Stimulated activated CD8-positive, alpha-beta memory T cell treated with anti-CD3 and anti-CD28 coated beads, Interleukin-7, amount 100 ng/mL, for 1 hour (primary cell): Measurements from ENCODE around the gene TGIF2.
"Not testable (repeated sequence)": the region's sequence is repeated elsewhere in the genome, so short reads cannot be mapped to it uniquely, and the experiment has no call there.

Experiments used
- DNase-seq, 2 donors: peaks; one replicate each; pipeline ENCODE4 v3.0.0-alpha.2; 2020; ENCODE audit warnings: low read depth in 2 of 2

The TGIF2 gene

DNA sequence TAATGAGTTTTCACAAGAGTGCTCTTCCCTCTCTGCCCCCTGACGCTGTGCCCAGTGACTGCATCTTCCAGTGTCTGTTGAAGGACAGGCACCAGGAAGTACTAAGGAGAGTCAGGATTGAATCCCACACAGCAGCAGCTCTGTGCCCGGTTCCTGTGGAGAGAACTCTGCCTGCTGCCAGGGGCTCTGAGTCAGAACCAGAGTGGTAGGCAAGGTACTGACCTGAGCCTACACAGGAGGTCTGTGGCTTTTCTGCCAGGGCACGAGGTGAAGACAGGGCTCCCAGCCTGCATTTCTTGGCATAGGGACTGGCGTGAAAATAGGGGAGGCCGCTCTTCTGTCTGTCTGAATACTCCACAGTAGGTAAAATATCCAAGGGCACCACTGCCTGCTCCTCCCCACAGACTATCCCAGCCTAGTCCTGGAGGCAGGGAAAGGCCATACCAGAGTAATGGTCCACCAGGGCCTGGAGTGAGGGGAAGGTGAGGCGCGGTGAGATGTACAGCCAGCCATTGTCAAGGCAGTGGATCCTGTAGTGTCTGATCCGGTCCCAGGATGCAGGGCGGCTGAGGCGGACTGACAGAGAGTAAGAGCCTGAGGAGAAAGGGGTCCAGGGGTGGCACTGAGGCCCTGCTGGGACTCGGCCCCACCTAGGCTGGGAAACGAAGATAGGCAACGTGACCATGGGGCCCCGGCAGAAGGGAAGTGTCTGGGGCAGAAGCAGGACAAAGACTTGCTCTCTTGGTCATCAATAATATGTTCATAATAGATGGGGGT lies 41.6 kb downstream of the TGIF2 start:
- no peak for DNase-seq

DNA sequence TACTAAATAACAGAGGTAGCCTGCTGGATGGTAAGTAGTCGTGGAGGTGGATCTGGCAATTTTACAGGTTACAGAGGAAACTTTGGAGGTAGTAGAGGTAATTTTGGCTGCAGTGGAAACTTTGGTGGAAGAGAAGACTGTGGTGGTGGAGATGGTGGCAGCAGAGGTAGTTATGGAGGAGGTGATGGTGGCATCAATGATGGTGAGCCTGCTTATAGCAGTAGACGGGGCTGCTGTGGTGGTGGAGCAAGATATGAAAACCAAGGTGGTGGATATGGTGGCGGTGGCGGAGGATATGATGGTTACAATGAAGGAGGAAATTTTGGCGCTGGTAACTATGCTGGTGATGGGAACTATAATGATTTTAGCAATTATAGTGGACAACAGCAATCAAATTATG lies 47.5 kb downstream of the TGIF2 start:
- DNase-seq = no peak

DNA sequence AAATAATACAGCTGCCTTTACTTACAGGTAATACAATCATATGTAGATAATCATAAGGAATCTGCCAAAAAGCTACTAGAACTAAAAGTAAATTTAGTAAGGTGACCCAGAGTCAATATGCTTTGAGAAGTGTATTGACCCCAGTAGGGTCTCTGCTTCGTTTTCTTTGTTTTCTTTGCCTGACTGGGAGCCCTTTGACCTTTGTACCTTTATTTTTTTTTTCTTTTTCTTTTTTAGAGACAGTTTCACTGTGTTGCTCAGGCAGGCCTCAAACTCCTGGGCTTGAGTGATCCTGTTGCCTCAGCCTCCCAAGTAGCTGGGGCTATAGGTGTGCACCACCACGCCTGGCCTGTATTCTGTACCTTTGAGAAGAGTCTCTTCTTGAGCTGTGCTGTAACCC lies 50.0 kb downstream of the TGIF2 start:
- DNase-seq = no peak

DNA sequence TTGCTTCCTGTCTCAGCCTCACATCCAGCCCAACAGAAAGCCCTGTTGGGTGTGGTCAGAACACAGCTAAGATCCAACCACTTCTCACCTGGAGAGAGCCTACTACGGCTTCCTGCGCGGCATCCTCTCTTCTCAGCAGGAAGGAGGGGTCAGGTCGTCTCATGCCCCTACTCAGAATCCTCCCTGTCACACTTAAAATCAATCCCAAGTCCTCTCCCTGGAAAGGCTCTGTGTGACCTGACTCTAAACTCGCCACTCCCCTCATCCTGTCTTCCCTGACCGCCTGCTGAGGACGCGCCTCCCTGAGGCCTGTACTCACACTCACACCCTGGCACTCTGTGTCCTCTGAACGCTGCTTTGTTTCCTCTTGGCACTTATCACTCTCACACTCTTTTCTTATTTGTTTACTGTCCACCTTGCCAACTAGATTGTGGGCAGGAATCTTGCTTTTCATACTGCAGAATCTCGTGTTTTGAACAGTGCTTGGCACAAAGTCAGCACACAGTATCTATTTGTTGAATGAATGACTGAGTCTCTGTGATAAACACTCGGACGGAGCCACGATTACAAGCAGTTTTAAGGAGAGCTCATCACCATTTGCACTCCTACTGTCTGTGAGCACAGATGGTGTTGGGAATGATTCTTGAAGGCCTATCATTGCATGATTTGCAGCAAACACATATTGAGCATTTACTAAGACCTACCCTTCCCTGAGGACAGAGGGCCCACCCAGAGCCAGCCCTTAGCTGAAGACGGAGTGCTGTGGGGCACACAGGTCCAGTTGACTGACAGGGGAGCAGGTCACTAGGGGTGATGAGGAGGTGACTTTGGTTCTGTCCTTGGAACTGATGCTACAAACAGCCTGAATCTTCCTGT lies 50.9 kb downstream of the TGIF2 start:
- DNase-seq = no peak

GRCh38 chr20:36624944-36625324 lies 51.5 kb downstream of the TGIF2 start:
- DNase-seq = no peak

- DNase-seq = no peak
Observed at GRCh38 chr20:36628076-36628475, 54.7 kb downstream of the TGIF2 start.

DNA sequence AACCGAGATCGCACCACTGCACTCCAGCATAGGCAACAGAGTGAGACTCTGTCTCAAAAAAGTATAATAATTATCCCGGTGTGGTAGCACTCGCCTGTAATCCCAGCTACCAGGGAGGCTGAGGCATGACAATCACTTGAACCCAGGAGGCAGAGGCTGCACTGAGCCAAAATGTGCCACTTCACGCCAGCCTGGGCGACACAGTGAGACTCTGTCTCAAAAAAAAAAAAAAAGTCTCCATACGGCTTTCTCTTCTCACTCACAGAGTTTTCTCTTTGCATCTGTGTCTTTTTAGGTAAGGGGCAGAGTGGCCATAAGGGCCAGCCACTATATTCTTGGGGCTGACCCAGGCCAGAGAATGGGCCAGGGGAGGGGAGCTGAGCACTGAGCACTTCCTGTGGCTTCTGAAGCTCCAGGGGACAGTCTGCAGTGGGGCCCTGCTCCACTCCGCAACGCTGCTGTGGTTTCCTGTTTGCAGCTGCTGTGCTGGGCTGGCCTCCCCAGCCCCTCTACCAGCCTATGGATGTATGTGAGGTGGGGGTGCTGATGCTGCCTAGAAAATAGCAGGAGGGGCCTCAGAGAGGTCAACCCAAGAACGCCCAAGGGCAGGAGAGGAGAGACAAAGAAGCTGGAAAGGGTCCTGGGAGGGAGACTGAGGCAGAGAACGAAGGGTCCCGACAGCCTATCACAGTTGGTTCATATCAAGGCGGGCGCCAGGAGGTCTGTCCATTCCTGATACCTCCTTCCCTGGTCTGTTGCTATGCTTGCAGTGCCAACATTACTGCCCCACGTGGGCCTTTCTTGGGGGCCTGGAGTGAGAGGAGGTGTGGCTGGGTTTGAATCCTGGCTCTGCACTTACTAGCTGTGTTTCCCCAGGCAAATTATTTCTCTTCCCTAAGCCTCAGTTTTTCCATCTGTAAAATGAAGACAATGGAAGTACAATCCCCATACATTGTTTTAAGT lies 56.6 kb downstream of the TGIF2 start:
- DNase-seq = no peak

GRCh38 chr20:36631646-36632045 lies 58.2 kb downstream of the TGIF2 start:
- no peak for DNase-seq

GRCh38 chr20:36632147-36632486 lies 58.7 kb downstream of the TGIF2 start:
- DNase-seq = no peak

GRCh38 chr20:36632487-36633284 lies 59.3 kb downstream of the TGIF2 start:
- no peak for DNase-seq

DNA sequence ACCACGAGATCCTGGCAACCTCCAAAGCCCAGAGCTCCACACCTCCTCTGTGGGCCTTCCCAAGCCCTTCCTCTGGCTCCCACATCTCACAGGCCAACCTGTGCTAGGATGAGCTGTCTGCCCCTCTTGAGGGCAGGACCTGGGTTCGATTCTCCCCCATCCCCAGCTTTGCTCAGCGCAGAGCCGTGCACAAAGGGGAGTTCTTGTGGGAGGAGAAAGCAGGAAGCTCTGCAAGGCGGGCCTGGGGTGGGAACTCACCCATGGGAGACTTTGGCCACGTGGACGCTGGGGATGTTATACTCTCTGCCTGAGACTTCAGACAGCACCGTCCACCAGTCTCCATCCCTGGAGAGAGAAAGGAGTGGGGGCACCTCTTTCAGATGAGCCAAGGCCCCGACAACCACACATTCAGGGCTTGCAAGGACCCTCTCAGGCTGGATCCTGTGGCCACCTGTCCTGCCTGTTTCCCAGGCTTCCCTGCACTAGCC lies 59.9 kb downstream of the TGIF2 start:
- no peak for DNase-seq

- no peak for DNase-seq
Observed at GRCh38 chr20:36634342-36634741, 60.9 kb downstream of the TGIF2 start.

- not testable (repeated sequence) for DNase-seq
Observed at GRCh38 chr20:36638876-36639400, 65.5 kb downstream of the TGIF2 start.

DNA sequence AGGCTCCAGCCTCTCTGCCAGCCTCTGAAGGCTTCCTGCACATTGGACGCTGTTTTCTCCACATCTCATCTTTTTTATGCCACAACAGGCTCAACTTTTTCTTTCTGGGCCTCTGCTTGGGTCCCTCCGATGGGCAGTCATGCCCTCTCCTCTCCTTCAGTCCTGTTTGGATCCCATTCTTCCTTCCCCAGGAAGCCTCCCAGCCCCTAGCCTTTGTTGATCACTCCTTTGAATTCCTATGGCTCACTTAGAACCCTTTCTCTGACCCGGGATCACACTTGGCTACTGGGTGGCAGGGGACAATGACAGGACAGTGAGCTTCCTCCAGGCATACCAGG lies 68.1 kb downstream of the TGIF2 start:
- DNase-seq = no peak

GRCh38 chr20:36642136-36642535 lies 68.7 kb downstream of the TGIF2 start:
- no peak for DNase-seq
